HepG2 (cell line): ENCODE results near the gene FAM174A. TPM values are rescaled to one million over a fixed set of nuclear protein-coding genes. Genes with fewer than 3 reads are reported as not detected.

Source experiments
- AHR ChIP-seq: IDR thresholded peaks from 2 replicates; pipeline ENCODE4 v1.6.1; 2018; ENCODE audit warnings: missing genetic modification reagents, missing compliant biosample characterization
- CAMTA2 ChIP-seq: sonication (generic); formaldehyde crosslinking; IDR thresholded peaks from 2 replicates; pipeline ENCODE4 v1.4.0; 2020; ENCODE audit warnings: mild to moderate bottlenecking, missing genetic modification reagents, borderline replicate concordance
- CCAR2 ChIP-seq: fragments of 200-400 bp; formaldehyde crosslinking; optimal IDR thresholded peaks from 2 replicates; pipeline ENCODE3; 2018; ENCODE audit warnings: low read depth, mild to moderate bottlenecking, low read length, moderate library complexity
- GATAD1 ChIP-seq: IDR thresholded peaks from 2 replicates; pipeline ENCODE4 v1.6.1; 2016; ENCODE audit warnings: missing genetic modification reagents, missing compliant biosample characterization
- HNF4A ChIP-seq: sonication (generic); formaldehyde crosslinking; IDR thresholded peaks from 2 replicates; pipeline ENCODE4 v1.4.0; 2020; ENCODE audit warnings: missing genetic modification reagents
- JUNB ChIP-seq: sonication (generic); formaldehyde crosslinking; IDR thresholded peaks from 2 replicates; pipeline ENCODE4 v1.8.0; 2022; ENCODE audit warnings: missing genetic modification reagents, mild to moderate bottlenecking, borderline replicate concordance
- PCBP2 ChIP-seq: fragments of 200-400 bp; formaldehyde crosslinking; optimal IDR thresholded peaks from 2 replicates; pipeline ENCODE3; 2018; ENCODE audit warnings: low read length, low read depth; ENCODE audit not compliant: poor library complexity, severe bottlenecking
- PLRG1 ChIP-seq: fragments of 450-650 bp; conservative IDR thresholded peaks from 2 replicates; pipeline ENCODE4 v1.6.1; 2016
- PRPF4 ChIP-seq: fragments of 200-400 bp; formaldehyde crosslinking; IDR thresholded peaks from 2 replicates; pipeline ENCODE4 v1.6.1; 2016; ENCODE audit warnings: low read length, low read depth; ENCODE audit not compliant: poor library complexity, severe bottlenecking
- SNRNP70 ChIP-seq: fragments of 200-400 bp; formaldehyde crosslinking; IDR thresholded peaks from 2 replicates; pipeline ENCODE4 v1.6.1; 2017; ENCODE audit warnings: mild to moderate bottlenecking, low read depth, low read length, moderate library complexity
- TGIF2 ChIP-seq: IDR thresholded peaks from 2 replicates; pipeline ENCODE4 v1.6.1; 2016; ENCODE audit warnings: control low read depth, missing compliant biosample characterization
- ZBTB42 ChIP-seq: sonication (generic); formaldehyde crosslinking; IDR thresholded peaks from 2 replicates; pipeline ENCODE4 v1.5.0; 2020; ENCODE audit warnings: mild to moderate bottlenecking, missing genetic modification reagents
- ZNF496 ChIP-seq: sonication (generic); formaldehyde crosslinking; IDR thresholded peaks from 2 replicates; pipeline ENCODE4 v1.8.1; 2023; ENCODE audit warnings: mild to moderate bottlenecking, moderate library complexity, missing genetic modification reagents; ENCODE audit not compliant: insufficient replicate concordance
- ZNF552 ChIP-seq: sonication (generic); formaldehyde crosslinking; IDR thresholded peaks from 2 replicates; pipeline ENCODE4 v1.9.0; 2022; ENCODE audit warnings: missing genetic modification reagents, mild to moderate bottlenecking, borderline replicate concordance
- ZNF720 ChIP-seq: sonication (generic); formaldehyde crosslinking; IDR thresholded peaks from 2 replicates; pipeline ENCODE4 v1.4.0; 2020; ENCODE audit warnings: missing genetic modification reagents
- ZNF780A ChIP-seq: sonication (generic); formaldehyde crosslinking; IDR thresholded peaks from 2 replicates; pipeline ENCODE4 v1.8.0; 2022; ENCODE audit warnings: mild to moderate bottlenecking, missing genetic modification reagents, moderate library complexity
- ZNF781 ChIP-seq: sonication (generic); formaldehyde crosslinking; IDR thresholded peaks from 2 replicates; pipeline ENCODE4 v1.5.1; 2020; ENCODE audit warnings: borderline replicate concordance, mild to moderate bottlenecking, missing genetic modification reagents; ENCODE audit errors: not compliant biosample characterization
- ZNF878 ChIP-seq: sonication (generic); formaldehyde crosslinking; IDR thresholded peaks from 2 replicates; pipeline ENCODE4 v1.8.1; 2023; ENCODE audit warnings: mild to moderate bottlenecking, missing genetic modification reagents, moderate library complexity
- polyA plus RNA-seq, 8 experiments: library from polyadenylated mRNA; depleted of rRNA in 3 of 8; stranded (reverse) in 7 of 8; unstranded in 1 of 8; fragments of >200 nt; fragmentation: Illumina TruSeq in 4 of 8; extraction: Trizol in 4 of 8; gene quantifications; 2 replicates each; pipeline versions ENCODE4 v1.2.1 to v1.2.3, GENCODE V29; 2011 to 2016; ENCODE audit warnings: low read depth in 4 of 8, missing spikeins in 1 of 8, mixed read lengths in 1 of 8; ENCODE audit not compliant: insufficient read depth in 1 of 8
- total RNA-seq, 5 experiments: library from RNA; depleted of rRNA; stranded (reverse); fragments of >200 nt; fragmentation: Illumina TruSeq; extraction: Trizol; gene quantifications; 2 replicates each; pipeline ENCODE4 v1.2.3, GENCODE V29; 2016; ENCODE audit warnings: low read depth in 1 of 5
- TF ChIP-seq, protein P1 (sequence below): sonication (generic); formaldehyde crosslinking; IDR thresholded peaks from 2 replicates; pipeline ENCODE4 v1.4.0; 2020; ENCODE audit warnings: missing genetic modification reagents
- TF ChIP-seq, protein P2 (sequence below): IDR thresholded peaks from 2 replicates; pipeline ENCODE4 v1.6.1; 2016; ENCODE audit warnings: missing biosample characterization, missing genetic modification reagents, low read depth
- TF ChIP-seq, protein P3 (sequence below): IDR thresholded peaks from 2 replicates; pipeline ENCODE4 v1.6.1; 2016; ENCODE audit warnings: control low read depth

FAM174A gene
- total and polyA plus RNA-seq, 2 of the 13 experiments (the other 11 are each of a cell fraction or from before 2014, with no cell fraction given), result 6.8 to 7.8 TPM

DNA sequence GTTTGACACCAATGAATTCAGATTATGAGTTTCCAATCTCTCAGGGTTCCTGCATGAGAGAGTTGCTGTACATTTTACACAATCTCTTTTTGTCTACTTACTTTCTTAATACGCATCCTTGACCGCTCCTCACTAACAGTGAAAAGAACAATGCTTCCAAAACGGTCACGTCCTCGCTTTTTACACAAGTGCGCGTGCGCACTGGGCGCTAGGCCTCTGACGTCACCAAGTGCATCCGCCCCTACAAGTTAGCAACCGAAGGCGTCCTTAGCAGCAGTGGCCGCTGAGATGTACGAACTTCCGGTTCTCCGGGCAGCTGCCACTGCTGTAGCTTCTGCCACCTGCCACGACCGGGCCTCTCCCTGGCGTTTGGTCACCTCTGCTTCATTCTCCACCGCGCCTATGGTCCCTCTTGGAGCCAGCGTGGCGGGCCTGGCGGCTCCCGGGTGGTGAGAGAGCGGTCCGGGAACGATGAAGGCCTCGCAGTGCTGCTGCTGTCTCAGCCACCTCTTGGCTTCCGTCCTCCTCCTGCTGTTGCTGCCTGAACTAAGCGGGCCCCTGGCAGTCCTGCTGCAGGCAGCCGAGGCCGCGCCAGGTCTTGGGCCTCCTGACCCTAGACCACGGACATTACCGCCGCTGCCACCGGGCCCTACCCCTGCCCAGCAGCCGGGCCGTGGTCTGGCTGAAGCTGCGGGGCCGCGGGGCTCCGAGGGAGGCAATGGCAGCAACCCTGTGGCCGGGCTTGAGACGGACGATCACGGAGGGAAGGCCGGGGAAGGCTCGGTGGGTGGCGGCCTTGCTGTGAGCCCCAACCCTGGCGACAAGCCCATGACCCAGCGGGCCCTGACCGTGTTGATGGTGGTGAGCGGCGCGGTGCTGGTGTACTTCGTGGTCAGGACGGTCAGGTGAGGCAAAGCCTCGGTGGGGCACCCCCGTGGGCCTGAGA is at the start of gene FAM174A (continued):
- TF ChIP-seq, protein P1, sequence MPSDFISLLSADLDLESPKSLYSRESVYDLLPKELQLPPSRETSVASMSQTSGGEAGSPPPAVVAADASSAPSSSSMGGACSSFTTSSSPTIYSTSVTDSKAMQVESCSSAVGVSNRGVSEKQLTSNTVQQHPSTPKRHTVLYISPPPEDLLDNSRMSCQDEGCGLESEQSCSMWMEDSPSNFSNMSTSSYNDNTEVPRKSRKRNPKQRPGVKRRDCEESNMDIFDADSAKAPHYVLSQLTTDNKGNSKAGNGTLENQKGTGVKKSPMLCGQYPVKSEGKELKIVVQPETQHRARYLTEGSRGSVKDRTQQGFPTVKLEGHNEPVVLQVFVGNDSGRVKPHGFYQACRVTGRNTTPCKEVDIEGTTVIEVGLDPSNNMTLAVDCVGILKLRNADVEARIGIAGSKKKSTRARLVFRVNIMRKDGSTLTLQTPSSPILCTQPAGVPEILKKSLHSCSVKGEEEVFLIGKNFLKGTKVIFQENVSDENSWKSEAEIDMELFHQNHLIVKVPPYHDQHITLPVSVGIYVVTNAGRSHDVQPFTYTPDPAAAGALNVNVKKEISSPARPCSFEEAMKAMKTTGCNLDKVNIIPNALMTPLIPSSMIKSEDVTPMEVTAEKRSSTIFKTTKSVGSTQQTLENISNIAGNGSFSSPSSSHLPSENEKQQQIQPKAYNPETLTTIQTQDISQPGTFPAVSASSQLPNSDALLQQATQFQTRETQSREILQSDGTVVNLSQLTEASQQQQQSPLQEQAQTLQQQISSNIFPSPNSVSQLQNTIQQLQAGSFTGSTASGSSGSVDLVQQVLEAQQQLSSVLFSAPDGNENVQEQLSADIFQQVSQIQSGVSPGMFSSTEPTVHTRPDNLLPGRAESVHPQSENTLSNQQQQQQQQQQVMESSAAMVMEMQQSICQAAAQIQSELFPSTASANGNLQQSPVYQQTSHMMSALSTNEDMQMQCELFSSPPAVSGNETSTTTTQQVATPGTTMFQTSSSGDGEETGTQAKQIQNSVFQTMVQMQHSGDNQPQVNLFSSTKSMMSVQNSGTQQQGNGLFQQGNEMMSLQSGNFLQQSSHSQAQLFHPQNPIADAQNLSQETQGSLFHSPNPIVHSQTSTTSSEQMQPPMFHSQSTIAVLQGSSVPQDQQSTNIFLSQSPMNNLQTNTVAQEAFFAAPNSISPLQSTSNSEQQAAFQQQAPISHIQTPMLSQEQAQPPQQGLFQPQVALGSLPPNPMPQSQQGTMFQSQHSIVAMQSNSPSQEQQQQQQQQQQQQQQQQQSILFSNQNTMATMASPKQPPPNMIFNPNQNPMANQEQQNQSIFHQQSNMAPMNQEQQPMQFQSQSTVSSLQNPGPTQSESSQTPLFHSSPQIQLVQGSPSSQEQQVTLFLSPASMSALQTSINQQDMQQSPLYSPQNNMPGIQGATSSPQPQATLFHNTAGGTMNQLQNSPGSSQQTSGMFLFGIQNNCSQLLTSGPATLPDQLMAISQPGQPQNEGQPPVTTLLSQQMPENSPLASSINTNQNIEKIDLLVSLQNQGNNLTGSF (CRISPR knock-in tag), result no peak
- TF ChIP-seq ZNF878 (CRISPR knock-in tag) (0 out of 2 replicates have a peak, but pooled peaks have one; percentile 44), AHR (peak; percentile 46; the same call in 1 of the 2 replicates), CCAR2 (no peak), ZNF552 (CRISPR knock-in tag) (no peak), TGIF2 (CRISPR knock-in tag) (0 out of 2 replicates have a peak, but pooled peaks have one; percentile 77), PCBP2 (no peak), CAMTA2 (CRISPR knock-in tag) (no peak), ZNF496 (CRISPR knock-in tag) (no peak), SNRNP70 (no peak), ZNF780A (no peak), JUNB (CRISPR knock-in tag) (no peak), PLRG1 (no peak), PRPF4 (no peak), GATAD1 (CRISPR knock-in tag) (peak; percentile 87), HNF4A (no peak), ZBTB42 (no peak), ZNF781 (peak; percentile 60), ZNF720 (CRISPR knock-in tag) (no peak)
- TF ChIP-seq, protein P2, sequence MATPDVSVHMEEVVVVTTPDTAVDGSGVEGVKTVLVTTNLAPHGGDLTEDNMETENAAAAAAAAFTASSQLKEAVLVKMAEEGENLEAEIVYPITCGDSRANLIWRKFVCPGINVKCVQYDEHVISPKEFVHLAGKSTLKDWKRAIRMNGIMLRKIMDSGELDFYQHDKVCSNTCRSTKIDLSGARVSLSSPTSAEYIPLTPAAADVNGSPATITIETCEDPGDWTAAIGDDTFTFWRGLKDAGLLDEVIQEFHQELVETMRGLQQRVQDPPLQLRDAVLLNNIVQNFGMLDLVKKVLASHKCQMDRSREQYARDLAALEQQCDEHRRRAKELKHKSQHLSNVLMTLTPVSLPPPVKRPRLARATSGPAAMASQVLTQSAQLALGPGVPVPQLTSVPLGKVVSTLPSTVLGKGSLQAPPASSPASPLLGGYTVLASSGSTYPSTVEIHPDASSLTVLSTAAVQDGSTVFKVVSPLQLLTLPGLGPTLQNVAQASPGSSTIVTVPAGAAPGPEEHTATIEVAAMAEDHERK (CRISPR knock-in tag), result no peak
- TF ChIP-seq, protein P3, sequence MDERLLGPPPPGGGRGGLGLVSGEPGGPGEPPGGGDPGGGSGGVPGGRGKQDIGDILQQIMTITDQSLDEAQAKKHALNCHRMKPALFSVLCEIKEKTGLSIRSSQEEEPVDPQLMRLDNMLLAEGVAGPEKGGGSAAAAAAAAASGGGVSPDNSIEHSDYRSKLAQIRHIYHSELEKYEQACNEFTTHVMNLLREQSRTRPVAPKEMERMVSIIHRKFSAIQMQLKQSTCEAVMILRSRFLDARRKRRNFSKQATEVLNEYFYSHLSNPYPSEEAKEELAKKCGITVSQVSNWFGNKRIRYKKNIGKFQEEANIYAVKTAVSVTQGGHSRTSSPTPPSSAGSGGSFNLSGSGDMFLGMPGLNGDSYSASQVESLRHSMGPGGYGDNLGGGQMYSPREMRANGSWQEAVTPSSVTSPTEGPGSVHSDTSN, result no peak
